Measurements from ENCODE around the gene LHFPL3. TPM values are rescaled to one million over a fixed set of nuclear protein-coding genes. Genes with fewer than 3 reads are reported as not detected.

Gene LHFPL3
- total RNA-seq, 4 donors from 2014 or later: not detected

DNA sequence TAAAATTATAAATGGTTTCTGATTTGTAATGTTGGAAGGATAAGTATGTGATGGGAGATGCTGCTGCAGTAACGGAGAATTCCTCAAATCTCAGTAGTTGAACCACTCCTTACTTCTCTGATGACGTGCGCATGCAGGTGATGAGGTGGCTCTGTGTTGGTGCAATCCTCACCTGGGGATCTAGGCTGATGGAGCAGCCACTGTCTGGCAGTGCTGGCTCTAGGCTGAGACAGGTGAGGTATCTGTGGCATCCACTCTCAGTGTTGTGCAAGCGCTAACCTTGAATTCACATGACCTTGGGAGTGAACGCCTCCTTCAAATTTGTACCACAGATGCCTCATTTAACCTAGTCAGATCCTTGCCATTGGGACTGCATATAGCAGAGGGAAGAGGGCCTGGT, 35.0 kb downstream of the LHFPL3 start:
- in situ Hi-C loops (cut with MboI; ENCODE audit: low sequenced_read_pairs in 4 of 4): no loop called here
- H3K4me1 ChIP-seq: no peaks in the 10 kb centered on the region
- no peaks in the 10 kb centered on the region for H3K9me3 ChIP-seq
- no peaks in the 10 kb centered on the region for H3K36me3 ChIP-seq
- no peak overlapping the region for H3K27ac ChIP-seq
- TF ChIP-seq, protein P1, sequence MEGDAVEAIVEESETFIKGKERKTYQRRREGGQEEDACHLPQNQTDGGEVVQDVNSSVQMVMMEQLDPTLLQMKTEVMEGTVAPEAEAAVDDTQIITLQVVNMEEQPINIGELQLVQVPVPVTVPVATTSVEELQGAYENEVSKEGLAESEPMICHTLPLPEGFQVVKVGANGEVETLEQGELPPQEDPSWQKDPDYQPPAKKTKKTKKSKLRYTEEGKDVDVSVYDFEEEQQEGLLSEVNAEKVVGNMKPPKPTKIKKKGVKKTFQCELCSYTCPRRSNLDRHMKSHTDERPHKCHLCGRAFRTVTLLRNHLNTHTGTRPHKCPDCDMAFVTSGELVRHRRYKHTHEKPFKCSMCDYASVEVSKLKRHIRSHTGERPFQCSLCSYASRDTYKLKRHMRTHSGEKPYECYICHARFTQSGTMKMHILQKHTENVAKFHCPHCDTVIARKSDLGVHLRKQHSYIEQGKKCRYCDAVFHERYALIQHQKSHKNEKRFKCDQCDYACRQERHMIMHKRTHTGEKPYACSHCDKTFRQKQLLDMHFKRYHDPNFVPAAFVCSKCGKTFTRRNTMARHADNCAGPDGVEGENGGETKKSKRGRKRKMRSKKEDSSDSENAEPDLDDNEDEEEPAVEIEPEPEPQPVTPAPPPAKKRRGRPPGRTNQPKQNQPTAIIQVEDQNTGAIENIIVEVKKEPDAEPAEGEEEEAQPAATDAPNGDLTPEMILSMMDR (IDR thresholded peaks at IDR 0.05 in 4 of 5, conservative IDR thresholded peaks at IDR 0.05 in 1 of 5): no peak
- TF ChIP-seq POLR2A (IDR thresholded peaks at IDR 0.05): no peak
- no peaks in the 10 kb centered on the region for H3K27me3 ChIP-seq
- intact Hi-C loops (cut with DNase I; ENCODE audit: low total_unique reads): no loop called here
- H3K4me3 ChIP-seq: no peak overlapping the region
- ATAC-seq (no peak), DNase-seq (no peak)

DNA sequence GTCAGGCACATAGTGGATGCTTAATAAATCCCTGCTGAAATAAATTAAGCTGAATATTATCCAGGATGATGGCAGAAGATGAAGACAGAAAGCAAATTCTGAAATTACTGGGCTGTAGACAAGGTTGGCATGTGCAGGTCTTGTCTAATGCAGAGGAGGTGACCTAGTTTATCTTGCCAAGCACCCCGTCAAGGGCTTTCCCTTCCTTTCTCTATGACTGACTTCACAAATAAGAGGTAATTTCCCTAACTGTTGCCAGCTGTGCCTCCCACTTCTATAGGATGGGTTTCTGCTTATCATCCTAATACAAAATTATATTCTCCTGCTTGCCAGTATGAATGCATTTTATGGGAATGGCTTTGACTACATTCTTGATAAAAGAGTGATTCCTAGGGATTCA, 38.0 kb downstream of the LHFPL3 start:
- H3K27ac ChIP-seq: no peak overlapping the region
- ATAC-seq (no peak), DNase-seq (no peak)
- H3K27me3 ChIP-seq: no peaks in the 10 kb centered on the region
- H3K9me3 ChIP-seq: no peaks in the 10 kb centered on the region
- no peaks in the 10 kb centered on the region for H3K4me1 ChIP-seq
- H3K4me3 ChIP-seq: no peak overlapping the region
- no peaks in the 10 kb centered on the region for H3K36me3 ChIP-seq
- TF ChIP-seq POLR2A (IDR thresholded peaks at IDR 0.05): no peak
- TF ChIP-seq, protein P1 (IDR thresholded peaks at IDR 0.05 in 4 of 5, conservative IDR thresholded peaks at IDR 0.05 in 1 of 5): no peak
- intact Hi-C loops (cut with DNase I; ENCODE audit: low total_unique reads) (no loop called here), in situ Hi-C loops (cut with MboI; ENCODE audit: low sequenced_read_pairs in 4 of 4) (no loop called here)

DNA sequence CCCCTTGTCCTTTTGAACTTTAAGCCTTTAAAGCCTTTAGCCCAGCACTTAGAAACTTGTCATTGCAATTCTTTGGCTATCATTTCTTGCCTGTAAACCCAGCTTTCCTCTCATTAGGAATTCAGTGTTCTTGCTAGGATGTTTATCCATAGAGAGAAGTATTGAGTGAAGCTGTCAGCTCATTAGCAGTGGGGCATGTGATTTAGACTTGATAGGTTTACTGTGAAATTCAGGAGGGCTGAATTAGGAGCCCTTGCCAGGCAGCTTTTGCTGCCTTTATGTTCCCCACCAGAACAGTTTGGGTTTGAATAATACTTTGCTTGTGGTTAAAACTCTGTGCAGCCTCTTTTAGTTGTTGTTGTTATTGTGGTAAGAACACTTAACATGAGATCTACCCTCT, 39.5 kb downstream of the LHFPL3 start:
- no peaks in the 10 kb centered on the region for H3K27me3 ChIP-seq
- no peak overlapping the region for H3K4me3 ChIP-seq
- in situ Hi-C loops (cut with MboI; ENCODE audit: low sequenced_read_pairs in 4 of 4): no loop called here
- TF ChIP-seq, protein P1 (IDR thresholded peaks at IDR 0.05 in 4 of 5, conservative IDR thresholded peaks at IDR 0.05 in 1 of 5): no peak
- no peak for TF ChIP-seq POLR2A (IDR thresholded peaks at IDR 0.05)
- H3K27ac ChIP-seq: no peak overlapping the region
- H3K36me3 ChIP-seq: no peaks in the 10 kb centered on the region
- intact Hi-C loops (cut with DNase I; ENCODE audit: low total_unique reads): no loop called here
- ATAC-seq (no peak), DNase-seq (no peak)
- H3K9me3 ChIP-seq: no peaks in the 10 kb centered on the region
- H3K4me1 ChIP-seq: no peaks in the 10 kb centered on the region

DNA sequence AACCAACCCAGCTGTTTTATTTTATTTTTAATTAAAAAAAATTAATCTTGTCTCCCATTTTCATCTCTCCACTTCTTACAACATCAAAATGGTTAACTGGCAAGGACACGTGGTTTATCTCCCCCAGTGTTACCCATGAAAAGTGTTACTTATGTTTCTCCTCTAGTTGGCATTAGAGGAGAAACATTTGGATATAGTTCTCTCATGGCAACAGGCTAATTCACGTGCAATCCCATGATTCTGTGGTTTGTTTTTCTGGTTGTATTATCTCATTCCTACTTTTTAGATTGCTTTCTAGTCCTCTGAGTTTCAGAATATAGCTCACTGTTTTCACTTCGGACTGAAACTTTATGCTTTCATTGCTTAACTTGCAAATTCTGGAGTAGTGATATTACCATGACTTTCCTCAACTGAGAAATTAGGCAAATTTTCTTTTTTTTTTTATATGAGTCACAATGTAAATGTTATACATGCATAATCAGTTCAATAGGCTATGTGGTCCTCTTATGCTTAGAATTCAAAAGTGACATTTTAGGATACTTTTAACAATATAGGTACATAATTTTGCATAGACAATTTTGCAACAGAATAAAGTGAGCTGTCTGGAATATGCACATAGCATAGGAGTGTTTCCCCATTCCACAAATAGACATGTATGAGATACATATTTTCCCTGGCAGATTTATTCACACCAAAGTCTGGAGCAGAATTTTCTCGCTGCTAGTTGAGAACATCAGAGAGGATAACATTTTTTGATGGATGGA, 43.0 kb downstream of the LHFPL3 start:
- ATAC-seq (no peak), DNase-seq (no peak)
- H3K9me3 ChIP-seq: no peaks in the 10 kb centered on the region
- H3K27ac ChIP-seq: no peak overlapping the region
- H3K4me3 ChIP-seq: no peak overlapping the region
- TF ChIP-seq, protein P1 (IDR thresholded peaks at IDR 0.05 in 4 of 5, conservative IDR thresholded peaks at IDR 0.05 in 1 of 5): no peak
- TF ChIP-seq POLR2A (IDR thresholded peaks at IDR 0.05): no peak
- no peaks in the 10 kb centered on the region for H3K27me3 ChIP-seq
- H3K4me1 ChIP-seq: no peaks in the 10 kb centered on the region
- intact Hi-C loops (cut with DNase I; ENCODE audit: low total_unique reads): no loop called here
- in situ Hi-C loops (cut with MboI; ENCODE audit: low sequenced_read_pairs in 4 of 4): no loop called here
- H3K36me3 ChIP-seq: no peaks in the 10 kb centered on the region

DNA sequence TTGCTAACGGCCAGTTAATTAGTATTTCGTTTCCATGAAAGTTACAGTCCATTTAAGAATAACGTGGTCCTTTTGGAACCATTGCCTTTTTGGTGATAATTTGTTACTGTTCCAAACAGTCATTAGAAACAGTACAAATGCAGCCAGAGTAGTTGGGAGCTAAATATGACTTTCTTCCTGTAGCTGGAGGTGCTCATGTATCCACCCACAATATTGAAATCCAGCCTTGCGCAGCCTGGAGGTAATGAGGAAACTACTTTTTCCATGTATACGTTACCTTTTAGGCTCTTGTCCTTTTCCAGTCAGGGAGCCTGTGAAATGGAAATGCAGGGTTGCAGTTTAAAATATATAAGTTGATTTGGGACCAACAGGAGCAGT, 43.6 kb downstream of the LHFPL3 start:
- ATAC-seq: no peak
- DNase-seq: no peak
- TF ChIP-seq, protein P1 (IDR thresholded peaks at IDR 0.05 in 4 of 5, conservative IDR thresholded peaks at IDR 0.05 in 1 of 5): no peak
- TF ChIP-seq POLR2A (IDR thresholded peaks at IDR 0.05): no peak
- intact Hi-C loops (cut with DNase I; ENCODE audit: low total_unique reads): no loop called here
- no peaks in the 10 kb centered on the region for H3K27me3 ChIP-seq
- H3K4me1 ChIP-seq: no peaks in the 10 kb centered on the region
- no peak overlapping the region for H3K4me3 ChIP-seq
- in situ Hi-C loops (cut with MboI; ENCODE audit: low sequenced_read_pairs in 4 of 4): no loop called here
- H3K36me3 ChIP-seq: no peaks in the 10 kb centered on the region
- H3K27ac ChIP-seq: no peak overlapping the region
- H3K9me3 ChIP-seq: no peaks in the 10 kb centered on the region
